Sigmoid colon (tissue), 7 donors: ENCODE results near the gene EHF. TPM values are rescaled to one million over a fixed set of nuclear protein-coding genes. Genes with fewer than 3 reads are reported as not detected.

ENCODE experiments used
- DNase-seq: peaks from one replicate; pipeline ENCODE4 v3.0.0-alpha.2; 2019
- H3K27ac ChIP-seq, 4 donors: fragments of 200-600 bp; sonication (generic); one replicate each; pipeline ENCODE4 v1.5.1; 2016 to 2019; ENCODE audit warnings: mild to moderate bottlenecking in 1 of 4
- H3K27me3 ChIP-seq, 3 donors: fragments of 200-600 bp; sonication (generic); one replicate each; pipeline ENCODE4 v1.5.1; 2019; ENCODE audit warnings: mild to moderate bottlenecking in 1 of 3
- H3K36me3 ChIP-seq, 4 donors: fragments of 200-600 bp; sonication (generic); one replicate each; pipeline ENCODE4 v1.5.1; 2016 to 2019
- H3K4me1 ChIP-seq, 4 donors: fragments of 200-600 bp; sonication (generic); one replicate each; pipeline ENCODE4 v1.5.1; 2017 to 2019
- H3K4me3 ChIP-seq, 4 donors: fragments of 200-600 bp; sonication (generic); one replicate each; pipeline ENCODE4 v1.5.1; 2017 to 2019; ENCODE audit warnings: mild to moderate bottlenecking in 2 of 4, moderate library complexity in 1 of 4
- H3K9me3 ChIP-seq, 4 donors: fragments of 200-600 bp in 3 of 4; sonication (generic) in 3 of 4; one replicate each; pipeline versions ENCODE4 v1.5.1 to v1.6.1; 2013 to 2019
- CTCF ChIP-seq, 4 experiments: fragments of 450-650 bp in 3 of 4; fragments of 200-600 bp in 1 of 4; IDR thresholded peaks; one replicate each; pipeline ENCODE4 v1.5.1; 2016 to 2019; ENCODE audit warnings: antibody characterized with exemption in 4 of 4, mild to moderate bottlenecking in 3 of 4, moderate library complexity in 2 of 4
- EP300 ChIP-seq, 4 donors: sonication (generic); formaldehyde crosslinking; IDR thresholded peaks; one replicate each; pipeline ENCODE4 v1.6.1; 2017; ENCODE audit warnings: antibody characterized with exemption in 4 of 4
- POLR2A ChIP-seq, 2 donors: fragments of 450-650 bp; IDR thresholded peaks; one replicate each; pipeline ENCODE4 v1.6.1; 2016; ENCODE audit warnings: antibody characterized with exemption in 2 of 2, mild to moderate bottlenecking in 2 of 2, moderate library complexity in 2 of 2
- POLR2AphosphoS5 ChIP-seq, 4 donors: sonication (generic); formaldehyde crosslinking; IDR thresholded peaks; one replicate each; pipeline ENCODE4 v1.6.1; 2017; ENCODE audit warnings: antibody characterized with exemption in 4 of 4
- WGBS, 2 donors: extraction: QIAGEN DNeasy Blood & Tissue Kit; methylation state at CpG; one replicate each; pipeline ENCODE4 v1.1.7; 2013; 5-methylcytosine and 5-hydroxymethylcytosine counted together
- intact Hi-C: fragments of 100-400 bp; cut with DNase I; formaldehyde crosslinking; loops from one replicate; pipeline ENCODE4 v1.15.1; 2023
- polyA plus RNA-seq, 3 donors: library from polyadenylated mRNA; stranded (reverse); fragments of 200-250 nt; gene quantifications; one replicate each; pipeline ENCODE4 v1.2.3, GENCODE V29; 2013
- total RNA-seq, 4 donors: library from RNA; depleted of rRNA; stranded (reverse); fragments of >200 nt; gene quantifications; one replicate each; pipeline ENCODE4 v1.1.0, GENCODE V29; 2016
- donor health status: healthy with polysubstance abuse.
- donor health status: Bipolar disorder and iron deficiency.
- donor health status: healthy.

Gene EHF
- total and polyA plus RNA-seq, 7 donors: 1.4 to 151 (median 60.7) TPM; not detected in 2

DNA sequence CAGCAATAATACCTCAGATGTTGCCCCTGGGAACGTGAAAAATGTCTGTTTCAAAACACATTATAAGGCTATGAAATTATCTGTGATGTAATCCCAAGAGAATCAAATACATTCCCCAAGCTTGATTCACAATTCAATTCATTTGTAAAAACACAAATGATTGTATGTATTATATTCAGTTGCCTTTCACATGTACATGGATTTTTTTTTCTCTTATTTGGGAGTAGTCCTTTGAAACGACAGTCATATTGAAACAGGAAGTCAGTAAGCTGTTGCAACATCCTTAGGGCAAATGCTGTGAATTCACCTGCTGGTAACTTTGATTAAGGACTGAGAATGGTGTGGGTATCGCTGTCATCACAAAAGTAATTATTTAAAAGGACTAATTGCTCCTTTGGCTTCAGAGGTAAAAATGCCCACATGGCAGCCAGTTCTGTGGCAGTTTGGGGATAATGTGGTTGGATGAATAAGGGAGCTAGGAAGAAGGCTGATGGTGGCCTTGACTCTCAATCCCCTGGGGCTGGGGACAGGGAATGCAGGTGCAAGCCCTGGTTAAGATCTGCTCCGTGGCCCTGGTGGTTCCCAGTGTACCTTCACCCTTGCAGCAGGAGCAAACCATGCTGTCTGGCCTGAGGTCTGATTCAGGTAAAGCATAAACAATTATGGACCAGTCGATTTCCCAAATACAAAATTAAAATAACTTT lies 13.2 kb downstream of the EHF start:
- intact Hi-C loops: no loop called here
- Histone ChIP-seq H3K4me1 (no peaks in the 10 kb centered on the region), H3K4me3 (no peak overlapping the region), H3K27me3 (no peaks in the 10 kb centered on the region), H3K27ac (no peak overlapping the region), H3K9me3 (no peaks in the 10 kb centered on the region), H3K36me3 (no peaks in the 10 kb centered on the region)
- 8 to 42% methylated on average over 5 of the region's 5 CpGs for WGBS, 2 donors
- no peak for TF ChIP-seq CTCF (IDR thresholded peaks at IDR 0.05)
- TF ChIP-seq POLR2AphosphoS5 (IDR thresholded peaks at IDR 0.05): no peak
- no peak for TF ChIP-seq EP300 (IDR thresholded peaks at IDR 0.05)
- TF ChIP-seq POLR2A (IDR thresholded peaks at IDR 0.05): no peak
- no peak for DNase-seq

GRCh38 chr11:34634694-34635062 lies 13.8 kb downstream of the EHF start:
- intact Hi-C loops: no loop called here
- TF ChIP-seq POLR2AphosphoS5 (IDR thresholded peaks at IDR 0.05) (no peak), EP300 (IDR thresholded peaks at IDR 0.05) (no peak)
- no peaks in the 10 kb centered on the region for H3K4me1 ChIP-seq

GRCh38 chr11:34636127-34636526 lies 15.2 kb downstream of the EHF start:
- H3K4me3 ChIP-seq: no peak overlapping the region
- H3K4me1 ChIP-seq: no peaks in the 10 kb centered on the region
- no peaks in the 10 kb centered on the region for H3K27me3 ChIP-seq
- TF ChIP-seq CTCF (IDR thresholded peaks at IDR 0.05) (no peak), POLR2AphosphoS5 (IDR thresholded peaks at IDR 0.05) (no peak), POLR2A (IDR thresholded peaks at IDR 0.05) (no peak), EP300 (IDR thresholded peaks at IDR 0.05) (no peak)
- DNase-seq: no peak
- 18 to 78% methylated on average over 1 of the region's 1 CpG for WGBS, 2 donors
- no peak overlapping the region for H3K27ac ChIP-seq
- H3K9me3 ChIP-seq: no peaks in the 10 kb centered on the region
- H3K36me3 ChIP-seq: no peaks in the 10 kb centered on the region
- intact Hi-C loops: no loop called here

More at GRCh38 chr11:34634694-34635062, 13.8 kb downstream of the EHF start:
- Histone ChIP-seq H3K27me3 (no peaks in the 10 kb centered on the region), H3K27ac (no peak overlapping the region), H3K4me3 (no peak overlapping the region), H3K36me3 (no peaks in the 10 kb centered on the region), H3K9me3 (no peaks in the 10 kb centered on the region)
- no peak for DNase-seq
- WGBS, 2 donors: 21 to 50% methylated on average over 2 of the region's 2 CpGs

DNA sequence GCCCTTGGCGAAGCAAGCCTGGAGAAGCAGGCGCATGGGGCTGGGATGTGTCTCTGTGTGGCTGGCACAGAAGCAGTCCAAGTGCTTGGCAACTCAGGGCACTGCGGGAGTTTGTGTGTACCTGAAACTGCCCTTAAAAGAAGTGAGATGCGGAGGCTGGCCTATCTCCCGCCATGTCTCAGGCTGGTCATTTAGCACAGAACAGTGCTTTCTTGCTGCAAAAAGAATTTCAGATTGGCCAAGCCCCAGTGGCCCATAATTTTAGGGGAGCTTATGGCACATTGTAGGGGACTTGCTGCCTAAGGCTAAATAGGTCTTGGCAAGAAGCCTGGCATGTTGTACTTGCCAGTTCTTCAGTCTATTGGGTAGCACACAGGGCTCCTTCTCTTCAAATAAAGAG lies 16.4 kb downstream of the EHF start:
- 32 to 72% methylated on average over 5 of the region's 5 CpGs for WGBS, 2 donors
- no peak overlapping the region for H3K4me3 ChIP-seq
- H3K27ac ChIP-seq: no peak overlapping the region
- intact Hi-C loops: no loop called here
- no peaks in the 10 kb centered on the region for H3K27me3 ChIP-seq
- H3K9me3 ChIP-seq: no peaks in the 10 kb centered on the region
- DNase-seq: no peak
- H3K36me3 ChIP-seq: no peaks in the 10 kb centered on the region
- TF ChIP-seq CTCF (IDR thresholded peaks at IDR 0.05): no peak
- no peak for TF ChIP-seq POLR2AphosphoS5 (IDR thresholded peaks at IDR 0.05)
- TF ChIP-seq POLR2A (IDR thresholded peaks at IDR 0.05): no peak
- no peak for TF ChIP-seq EP300 (IDR thresholded peaks at IDR 0.05)
- no peaks in the 10 kb centered on the region for H3K4me1 ChIP-seq

- no peak for TF ChIP-seq POLR2AphosphoS5 (IDR thresholded peaks at IDR 0.05)
- no peak for TF ChIP-seq POLR2A (IDR thresholded peaks at IDR 0.05)
- TF ChIP-seq EP300 (IDR thresholded peaks at IDR 0.05): no peak
- H3K4me1 ChIP-seq: no peaks in the 10 kb centered on the region
- H3K27me3 ChIP-seq: no peaks in the 10 kb centered on the region
- intact Hi-C loops: no loop called here
- WGBS, 2 donors: 23 to 51% methylated on average over 3 of the region's 3 CpGs
- H3K36me3 ChIP-seq: no peaks in the 10 kb centered on the region
- no peak overlapping the region for H3K27ac ChIP-seq
- no peak overlapping the region for H3K4me3 ChIP-seq
- no peak for DNase-seq
- no peaks in the 10 kb centered on the region for H3K9me3 ChIP-seq
These were observed 18.0 kb downstream of the EHF start for GRCh38 chr11:34638897-34639296.

DNA sequence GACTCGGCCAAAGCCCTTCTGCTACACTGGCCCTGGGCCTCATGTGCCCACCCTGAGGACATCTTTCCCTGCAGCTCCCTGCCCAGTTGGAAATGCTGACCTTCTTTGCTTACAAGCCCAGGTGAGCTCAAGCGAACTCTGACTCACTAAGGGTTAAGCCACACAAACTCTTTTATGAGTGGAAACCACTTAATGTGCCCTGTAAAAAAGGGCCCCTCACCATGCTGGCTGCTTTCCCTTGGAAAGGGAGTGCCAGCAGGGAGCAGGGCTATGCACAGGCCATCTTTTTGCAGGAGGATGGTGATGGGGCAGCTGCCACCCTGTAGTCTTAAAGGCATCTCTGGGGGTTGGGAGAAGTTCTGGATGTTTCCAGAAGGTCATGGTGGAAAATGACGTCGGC lies 18.7 kb downstream of the EHF start:
- Histone ChIP-seq H3K36me3 (no peaks in the 10 kb centered on the region), H3K27ac (peak overlapping the region in 1 of 4 donors; percentile 5), H3K4me1 (no peaks in the 10 kb centered on the region), H3K9me3 (no peaks in the 10 kb centered on the region), H3K27me3 (no peaks in the 10 kb centered on the region), H3K4me3 (no peak overlapping the region)
- 12 to 60% methylated on average over 4 of the region's 4 CpGs for WGBS, 2 donors
- intact Hi-C loops: no loop called here
- no peak for TF ChIP-seq EP300 (IDR thresholded peaks at IDR 0.05)
- TF ChIP-seq CTCF (IDR thresholded peaks at IDR 0.05): no peak
- no peak for TF ChIP-seq POLR2AphosphoS5 (IDR thresholded peaks at IDR 0.05)
- TF ChIP-seq POLR2A (IDR thresholded peaks at IDR 0.05): no peak
- DNase-seq: no peak
